ENCODE data around the gene FHOD1. TPM values are rescaled to one million over a fixed set of nuclear protein-coding genes. Genes with fewer than 3 reads are reported as not detected.

The FHOD1 gene
- total and polyA plus RNA-seq, 2 of the 13 experiments (the other 11 are each of a cell fraction or from before 2014, with no cell fraction given): 20.0 to 20.8 TPM

DNA sequence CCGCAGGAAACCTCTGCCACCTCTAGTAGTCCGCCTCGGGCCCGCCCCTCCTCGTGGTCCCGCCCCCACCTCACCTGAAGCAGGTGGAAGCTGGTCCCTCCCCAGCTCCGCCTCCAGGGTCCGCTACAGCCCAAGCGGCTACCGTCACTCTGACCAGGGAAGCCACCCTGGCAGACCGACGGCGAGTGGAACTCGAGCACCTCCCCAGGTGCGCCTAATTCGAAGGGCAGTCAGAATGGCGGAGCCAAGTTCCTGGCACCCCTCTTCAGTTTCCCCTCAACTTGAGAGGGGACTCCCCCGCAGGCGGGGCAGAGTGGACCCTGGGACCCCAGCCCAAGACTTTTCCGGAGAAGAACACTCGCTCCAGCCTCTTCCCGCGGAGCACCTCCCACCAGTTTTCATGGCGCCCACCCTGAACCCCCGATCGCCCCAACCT, 507 bp downstream of the FHOD1 start (continued):
- TF ChIP-seq, protein P1, sequence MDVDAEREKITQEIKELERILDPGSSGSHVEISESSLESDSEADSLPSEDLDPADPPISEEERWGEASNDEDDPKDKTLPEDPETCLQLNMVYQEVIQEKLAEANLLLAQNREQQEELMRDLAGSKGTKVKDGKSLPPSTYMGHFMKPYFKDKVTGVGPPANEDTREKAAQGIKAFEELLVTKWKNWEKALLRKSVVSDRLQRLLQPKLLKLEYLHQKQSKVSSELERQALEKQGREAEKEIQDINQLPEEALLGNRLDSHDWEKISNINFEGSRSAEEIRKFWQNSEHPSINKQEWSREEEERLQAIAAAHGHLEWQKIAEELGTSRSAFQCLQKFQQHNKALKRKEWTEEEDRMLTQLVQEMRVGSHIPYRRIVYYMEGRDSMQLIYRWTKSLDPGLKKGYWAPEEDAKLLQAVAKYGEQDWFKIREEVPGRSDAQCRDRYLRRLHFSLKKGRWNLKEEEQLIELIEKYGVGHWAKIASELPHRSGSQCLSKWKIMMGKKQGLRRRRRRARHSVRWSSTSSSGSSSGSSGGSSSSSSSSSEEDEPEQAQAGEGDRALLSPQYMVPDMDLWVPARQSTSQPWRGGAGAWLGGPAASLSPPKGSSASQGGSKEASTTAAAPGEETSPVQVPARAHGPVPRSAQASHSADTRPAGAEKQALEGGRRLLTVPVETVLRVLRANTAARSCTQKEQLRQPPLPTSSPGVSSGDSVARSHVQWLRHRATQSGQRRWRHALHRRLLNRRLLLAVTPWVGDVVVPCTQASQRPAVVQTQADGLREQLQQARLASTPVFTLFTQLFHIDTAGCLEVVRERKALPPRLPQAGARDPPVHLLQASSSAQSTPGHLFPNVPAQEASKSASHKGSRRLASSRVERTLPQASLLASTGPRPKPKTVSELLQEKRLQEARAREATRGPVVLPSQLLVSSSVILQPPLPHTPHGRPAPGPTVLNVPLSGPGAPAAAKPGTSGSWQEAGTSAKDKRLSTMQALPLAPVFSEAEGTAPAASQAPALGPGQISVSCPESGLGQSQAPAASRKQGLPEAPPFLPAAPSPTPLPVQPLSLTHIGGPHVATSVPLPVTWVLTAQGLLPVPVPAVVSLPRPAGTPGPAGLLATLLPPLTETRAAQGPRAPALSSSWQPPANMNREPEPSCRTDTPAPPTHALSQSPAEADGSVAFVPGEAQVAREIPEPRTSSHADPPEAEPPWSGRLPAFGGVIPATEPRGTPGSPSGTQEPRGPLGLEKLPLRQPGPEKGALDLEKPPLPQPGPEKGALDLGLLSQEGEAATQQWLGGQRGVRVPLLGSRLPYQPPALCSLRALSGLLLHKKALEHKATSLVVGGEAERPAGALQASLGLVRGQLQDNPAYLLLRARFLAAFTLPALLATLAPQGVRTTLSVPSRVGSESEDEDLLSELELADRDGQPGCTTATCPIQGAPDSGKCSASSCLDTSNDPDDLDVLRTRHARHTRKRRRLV (CRISPR knock-in tag; IDR thresholded peaks at IDR 0.05): 0 out of 2 replicates have a peak, but pooled peaks have one; percentile 21
- no peak for TF ChIP-seq FOXP1 (IDR thresholded peaks at IDR 0.05)
- TF ChIP-seq FOXP1 (CRISPR knock-in tag; IDR thresholded peaks at IDR 0.05): no peak
- TF ChIP-seq SCMH1 (CRISPR knock-in tag; IDR thresholded peaks at IDR 0.05; ENCODE audit: borderline replicate concordance): no peak
- TF ChIP-seq, protein P2, sequence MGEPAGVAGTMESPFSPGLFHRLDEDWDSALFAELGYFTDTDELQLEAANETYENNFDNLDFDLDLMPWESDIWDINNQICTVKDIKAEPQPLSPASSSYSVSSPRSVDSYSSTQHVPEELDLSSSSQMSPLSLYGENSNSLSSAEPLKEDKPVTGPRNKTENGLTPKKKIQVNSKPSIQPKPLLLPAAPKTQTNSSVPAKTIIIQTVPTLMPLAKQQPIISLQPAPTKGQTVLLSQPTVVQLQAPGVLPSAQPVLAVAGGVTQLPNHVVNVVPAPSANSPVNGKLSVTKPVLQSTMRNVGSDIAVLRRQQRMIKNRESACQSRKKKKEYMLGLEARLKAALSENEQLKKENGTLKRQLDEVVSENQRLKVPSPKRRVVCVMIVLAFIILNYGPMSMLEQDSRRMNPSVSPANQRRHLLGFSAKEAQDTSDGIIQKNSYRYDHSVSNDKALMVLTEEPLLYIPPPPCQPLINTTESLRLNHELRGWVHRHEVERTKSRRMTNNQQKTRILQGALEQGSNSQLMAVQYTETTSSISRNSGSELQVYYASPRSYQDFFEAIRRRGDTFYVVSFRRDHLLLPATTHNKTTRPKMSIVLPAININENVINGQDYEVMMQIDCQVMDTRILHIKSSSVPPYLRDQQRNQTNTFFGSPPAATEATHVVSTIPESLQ (CRISPR knock-in tag; conservative IDR thresholded peaks at IDR 0.05): 0 out of 2 replicates have a peak, but pooled peaks have one; percentile 26
- TF ChIP-seq YY1 (IDR thresholded peaks at IDR 0.05; ENCODE audit: insufficient read depth, insufficient replicate concordance, low read depth, low read length): no peak
- TF ChIP-seq ZNF296 (CRISPR knock-in tag; conservative IDR thresholded peaks at IDR 0.05): peak; percentile 75; the same call in 1 of the 2 replicates
- 0 out of 2 replicates have a peak, but pooled peaks have one; percentile 20 for TF ChIP-seq ZNF552 (CRISPR knock-in tag; IDR thresholded peaks at IDR 0.05; ENCODE audit: borderline replicate concordance)
- TF ChIP-seq, protein P3, sequence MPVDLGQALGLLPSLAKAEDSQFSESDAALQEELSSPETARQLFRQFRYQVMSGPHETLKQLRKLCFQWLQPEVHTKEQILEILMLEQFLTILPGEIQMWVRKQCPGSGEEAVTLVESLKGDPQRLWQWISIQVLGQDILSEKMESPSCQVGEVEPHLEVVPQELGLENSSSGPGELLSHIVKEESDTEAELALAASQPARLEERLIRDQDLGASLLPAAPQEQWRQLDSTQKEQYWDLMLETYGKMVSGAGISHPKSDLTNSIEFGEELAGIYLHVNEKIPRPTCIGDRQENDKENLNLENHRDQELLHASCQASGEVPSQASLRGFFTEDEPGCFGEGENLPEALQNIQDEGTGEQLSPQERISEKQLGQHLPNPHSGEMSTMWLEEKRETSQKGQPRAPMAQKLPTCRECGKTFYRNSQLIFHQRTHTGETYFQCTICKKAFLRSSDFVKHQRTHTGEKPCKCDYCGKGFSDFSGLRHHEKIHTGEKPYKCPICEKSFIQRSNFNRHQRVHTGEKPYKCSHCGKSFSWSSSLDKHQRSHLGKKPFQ (CRISPR knock-in tag; IDR thresholded peaks at IDR 0.05; ENCODE audit: insufficient replicate concordance): no peak
- TF ChIP-seq ZNF678 (CRISPR knock-in tag; IDR thresholded peaks at IDR 0.05): peak; percentile 62; the same call in 1 of the 2 replicates
- peak; percentile 54; the same call in 1 of the 2 replicates for TF ChIP-seq KAT7 (CRISPR knock-in tag; IDR thresholded peaks at IDR 0.05; ENCODE audit: borderline replicate concordance)
- TF ChIP-seq ZNF331 (CRISPR knock-in tag; IDR thresholded peaks at IDR 0.05): no peak
- TF ChIP-seq SIN3B (IDR thresholded peaks at IDR 0.05; ENCODE audit: low read length): no peak
- TF ChIP-seq, protein P4, sequence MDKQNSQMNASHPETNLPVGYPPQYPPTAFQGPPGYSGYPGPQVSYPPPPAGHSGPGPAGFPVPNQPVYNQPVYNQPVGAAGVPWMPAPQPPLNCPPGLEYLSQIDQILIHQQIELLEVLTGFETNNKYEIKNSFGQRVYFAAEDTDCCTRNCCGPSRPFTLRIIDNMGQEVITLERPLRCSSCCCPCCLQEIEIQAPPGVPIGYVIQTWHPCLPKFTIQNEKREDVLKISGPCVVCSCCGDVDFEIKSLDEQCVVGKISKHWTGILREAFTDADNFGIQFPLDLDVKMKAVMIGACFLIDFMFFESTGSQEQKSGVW (CRISPR knock-in tag; IDR thresholded peaks at IDR 0.05; ENCODE audit: borderline replicate concordance): 0 out of 2 replicates have a peak, but pooled peaks have one; percentile 8
- TF ChIP-seq ZNF768 (CRISPR knock-in tag; IDR thresholded peaks at IDR 0.05): 0 out of 2 replicates have a peak, but pooled peaks have one; percentile 5
- peak; percentile 48; the same call in 1 of the 2 replicates for TF ChIP-seq FOSL2 (CRISPR knock-in tag; IDR thresholded peaks at IDR 0.05)
- TF ChIP-seq, protein P5, sequence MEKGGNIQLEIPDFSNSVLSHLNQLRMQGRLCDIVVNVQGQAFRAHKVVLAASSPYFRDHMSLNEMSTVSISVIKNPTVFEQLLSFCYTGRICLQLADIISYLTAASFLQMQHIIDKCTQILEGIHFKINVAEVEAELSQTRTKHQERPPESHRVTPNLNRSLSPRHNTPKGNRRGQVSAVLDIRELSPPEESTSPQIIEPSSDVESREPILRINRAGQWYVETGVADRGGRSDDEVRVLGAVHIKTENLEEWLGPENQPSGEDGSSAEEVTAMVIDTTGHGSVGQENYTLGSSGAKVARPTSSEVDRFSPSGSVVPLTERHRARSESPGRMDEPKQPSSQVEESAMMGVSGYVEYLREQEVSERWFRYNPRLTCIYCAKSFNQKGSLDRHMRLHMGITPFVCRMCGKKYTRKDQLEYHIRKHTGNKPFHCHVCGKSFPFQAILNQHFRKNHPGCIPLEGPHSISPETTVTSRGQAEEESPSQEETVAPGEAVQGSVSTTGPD (CRISPR knock-in tag; IDR thresholded peaks at IDR 0.05): no peak
- TF ChIP-seq TEAD3 (CRISPR knock-in tag; optimal IDR thresholded peaks at IDR 0.05; ENCODE audit: borderline replicate concordance): peak; percentile 30
- peak; percentile 5 for TF ChIP-seq AGO1 (IDR thresholded peaks at IDR 0.05; ENCODE audit: low read depth, low read length, poor library complexity, severe bottlenecking)
